PFSK-1 (cell line): Measurements from ENCODE around the gene ZNF776.

ENCODE experiments used
- POLR2AphosphoS5 ChIP-seq: IDR thresholded peaks from 2 replicates; pipeline ENCODE4 v1.6.1; 2012; ENCODE audit warnings: low read depth, mild to moderate bottlenecking, control low read depth, low read length, moderate library complexity
- TF ChIP-seq, protein P1 (sequence below), 2 experiments: IDR thresholded peaks; 2 replicates each; pipeline versions ENCODE4 v1.6.1 to v1.8.0; 2011 to 2012; ENCODE audit warnings: low read depth in 2 of 2, low read length in 2 of 2, control low read depth in 1 of 2, inconsistent platforms in 1 of 2, mild to moderate bottlenecking in 1 of 2, moderate library complexity in 1 of 2; ENCODE audit not compliant: insufficient read depth in 1 of 2

DNA sequence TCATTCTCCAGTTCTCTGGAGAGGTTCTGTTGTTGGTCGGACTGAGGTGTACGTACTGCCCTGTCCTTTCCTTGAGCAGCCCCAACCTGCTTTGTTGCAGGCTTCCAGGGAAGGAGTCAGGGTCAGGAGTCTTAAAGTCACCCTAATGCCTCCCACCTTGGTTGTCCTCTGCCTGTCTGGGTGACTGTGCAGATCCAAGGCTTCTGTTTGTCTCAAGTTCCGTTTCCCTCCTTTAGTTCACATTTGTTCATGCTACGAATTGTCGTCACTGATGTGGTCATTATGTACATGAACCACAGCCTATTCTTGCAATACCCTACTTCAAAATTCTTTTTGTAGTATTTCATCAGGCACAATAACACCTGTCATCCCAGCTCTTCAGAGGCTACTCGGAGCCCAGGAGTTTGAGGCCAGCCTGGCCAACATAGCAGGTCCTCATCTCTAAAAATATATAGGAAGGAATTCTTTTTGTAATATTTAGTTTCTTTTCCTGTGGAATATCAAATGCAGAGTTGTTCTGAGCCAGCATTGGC is 30.2 kb downstream of the ZNF776 start:
- TF ChIP-seq POLR2AphosphoS5 = no peak
- TF ChIP-seq, protein P1, sequence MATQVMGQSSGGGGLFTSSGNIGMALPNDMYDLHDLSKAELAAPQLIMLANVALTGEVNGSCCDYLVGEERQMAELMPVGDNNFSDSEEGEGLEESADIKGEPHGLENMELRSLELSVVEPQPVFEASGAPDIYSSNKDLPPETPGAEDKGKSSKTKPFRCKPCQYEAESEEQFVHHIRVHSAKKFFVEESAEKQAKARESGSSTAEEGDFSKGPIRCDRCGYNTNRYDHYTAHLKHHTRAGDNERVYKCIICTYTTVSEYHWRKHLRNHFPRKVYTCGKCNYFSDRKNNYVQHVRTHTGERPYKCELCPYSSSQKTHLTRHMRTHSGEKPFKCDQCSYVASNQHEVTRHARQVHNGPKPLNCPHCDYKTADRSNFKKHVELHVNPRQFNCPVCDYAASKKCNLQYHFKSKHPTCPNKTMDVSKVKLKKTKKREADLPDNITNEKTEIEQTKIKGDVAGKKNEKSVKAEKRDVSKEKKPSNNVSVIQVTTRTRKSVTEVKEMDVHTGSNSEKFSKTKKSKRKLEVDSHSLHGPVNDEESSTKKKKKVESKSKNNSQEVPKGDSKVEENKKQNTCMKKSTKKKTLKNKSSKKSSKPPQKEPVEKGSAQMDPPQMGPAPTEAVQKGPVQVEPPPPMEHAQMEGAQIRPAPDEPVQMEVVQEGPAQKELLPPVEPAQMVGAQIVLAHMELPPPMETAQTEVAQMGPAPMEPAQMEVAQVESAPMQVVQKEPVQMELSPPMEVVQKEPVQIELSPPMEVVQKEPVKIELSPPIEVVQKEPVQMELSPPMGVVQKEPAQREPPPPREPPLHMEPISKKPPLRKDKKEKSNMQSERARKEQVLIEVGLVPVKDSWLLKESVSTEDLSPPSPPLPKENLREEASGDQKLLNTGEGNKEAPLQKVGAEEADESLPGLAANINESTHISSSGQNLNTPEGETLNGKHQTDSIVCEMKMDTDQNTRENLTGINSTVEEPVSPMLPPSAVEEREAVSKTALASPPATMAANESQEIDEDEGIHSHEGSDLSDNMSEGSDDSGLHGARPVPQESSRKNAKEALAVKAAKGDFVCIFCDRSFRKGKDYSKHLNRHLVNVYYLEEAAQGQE (IDR thresholded peaks at IDR 0.05; ENCODE audit: insufficient read depth in 1 of 2, low read depth in 2 of 2, low read length in 2 of 2) = no peak
